GM23338 (cell line): Measurements from ENCODE around the gene ZBTB1. TPM values are rescaled to one million over a fixed set of nuclear protein-coding genes. Genes with fewer than 3 reads are reported as not detected.

Source experiments
- ATAC-seq: fragments of 200-7000 bp; cut with Tn5 transposase; 3 replicates; pipeline ENCODE4 v1.9.1; 2020
- DNase-seq: peaks from one replicate; pipeline ENCODE4 v3.0.0-alpha.2; 2015; ENCODE audit warnings: low spot score
- H2AFZ ChIP-seq: fragments of 200-600 bp; sonication (generic); 2 replicates; pipeline ENCODE4 v1.8.0; 2016; ENCODE audit warnings: antibody characterized with exemption, mild to moderate bottlenecking, moderate library complexity
- H3F3A ChIP-seq: fragments of 200-600 bp; sonication (generic); replicated peaks from 2 replicates; pipeline ENCODE4 v1.8.0; 2017; ENCODE audit warnings: antibody characterized with exemption, mixed run types, low read depth
- H3K27ac ChIP-seq: fragments of 200-600 bp; sonication (generic); 2 replicates; pipeline ENCODE4 v1.6.1; 2016; ENCODE audit warnings: low read depth
- H3K27me3 ChIP-seq: fragments of 200-600 bp; sonication (generic); 2 replicates; pipeline ENCODE4 v1.8.0; 2016; ENCODE audit warnings: mild to moderate bottlenecking, mixed run types, moderate library complexity; ENCODE audit not compliant: insufficient read depth
- H3K36me3 ChIP-seq: fragments of 200-600 bp; sonication (generic); 2 replicates; pipeline ENCODE4 v1.8.0; 2016; ENCODE audit warnings: mild to moderate bottlenecking; ENCODE audit not compliant: insufficient read depth
- H3K4me1 ChIP-seq: fragments of 200-600 bp; sonication (generic); 2 replicates; pipeline ENCODE4 v1.8.0; 2016; ENCODE audit warnings: mild to moderate bottlenecking, moderate library complexity; ENCODE audit not compliant: insufficient read depth
- H3K4me2 ChIP-seq: fragments of 200-600 bp; sonication (generic); 2 replicates; pipeline ENCODE4 v1.7.1; 2017; ENCODE audit warnings: mixed run types
- H3K4me3 ChIP-seq: fragments of 200-600 bp; sonication (generic); 2 replicates; pipeline ENCODE4 v1.6.1; 2016; ENCODE audit warnings: mixed run types
- H3K79me2 ChIP-seq: fragments of 200-600 bp; sonication (generic); replicated peaks from 2 replicates; pipeline ENCODE4 v1.8.0; 2017; ENCODE audit warnings: mild to moderate bottlenecking; ENCODE audit not compliant: insufficient read depth
- H3K9me2 ChIP-seq: fragments of 200-600 bp; sonication (generic); 2 replicates; pipeline ENCODE4 v1.8.0; 2017; ENCODE audit not compliant: insufficient read depth
- H4K20me1 ChIP-seq: fragments of 200-600 bp; sonication (generic); replicated peaks from 2 replicates; pipeline ENCODE4 v1.8.0; 2017; ENCODE audit warnings: mild to moderate bottlenecking; ENCODE audit not compliant: insufficient read depth
- H3K27ac Mint-ChIP-seq: 2 replicates; pipeline ENCODE4 v1.8.0; 2020; ENCODE audit warnings: inconsistent platforms, mild to moderate bottlenecking, moderate library complexity, mixed read lengths
- H3K27me3 Mint-ChIP-seq: 3 replicates; pipeline ENCODE4 v1.8.0; 2022; ENCODE audit warnings: low read depth, mild to moderate bottlenecking, moderate library complexity, mixed read lengths, inconsistent platforms; ENCODE audit not compliant: insufficient read depth, poor library complexity
- H3K36me3 Mint-ChIP-seq: 3 replicates; pipeline ENCODE4 v1.8.0; 2021; ENCODE audit warnings: low read depth, mild to moderate bottlenecking, inconsistent platforms, moderate library complexity, mixed read lengths
- H3K4me1 Mint-ChIP-seq: 3 replicates; pipeline ENCODE4 v1.8.0; 2020; ENCODE audit warnings: mild to moderate bottlenecking, inconsistent platforms, mixed read lengths
- H3K4me3 Mint-ChIP-seq: 3 replicates; pipeline ENCODE4 v1.8.0; 2021; ENCODE audit warnings: moderate library complexity, mild to moderate bottlenecking, inconsistent platforms, mixed read lengths
- H3K9me3 Mint-ChIP-seq: 3 replicates; pipeline ENCODE4 v1.8.0; 2020; ENCODE audit warnings: moderate library complexity, mild to moderate bottlenecking, inconsistent platforms, mixed read lengths
- CREB1 ChIP-seq: fragments of 250-450 bp; sonication (Bioruptor Pico); IDR thresholded peaks from 2 replicates; pipeline ENCODE4 v1.5.0; 2020; ENCODE audit warnings: low read depth, mild to moderate bottlenecking, moderate library complexity
- CTCF ChIP-seq, 2 experiments: fragments of 200-600 bp in 1 of 2; sonication (generic) in 1 of 2; conservative IDR thresholded peaks; 2 replicates each; pipeline versions ENCODE4 v1.5.1 to v1.6.1; 2016 to 2017; ENCODE audit warnings: antibody characterized with exemption in 2 of 2, low read depth in 2 of 2, mild to moderate bottlenecking in 2 of 2, moderate library complexity in 1 of 2
- ETS1 ChIP-seq: IDR thresholded peaks from 2 replicates; pipeline ENCODE4 v1.6.1; 2016; ENCODE audit warnings: antibody characterized with exemption
- EZH2 ChIP-seq: fragments of 200-600 bp; sonication (generic); IDR thresholded peaks from one replicate; pipeline ENCODE4 v1.8.0; 2017; ENCODE audit warnings: antibody characterized with exemption, mild to moderate bottlenecking, low read depth; ENCODE audit not compliant: unreplicated experiment
- EZH2phosphoT487 ChIP-seq: fragments of 200-600 bp; sonication (generic); IDR thresholded peaks from one replicate; pipeline ENCODE4 v1.8.1; 2018; ENCODE audit warnings: antibody characterized with exemption; ENCODE audit not compliant: unreplicated experiment
- JUNB ChIP-seq: IDR thresholded peaks from one replicate; pipeline ENCODE4 v1.6.1; 2016; ENCODE audit warnings: antibody characterized with exemption; ENCODE audit not compliant: unreplicated experiment
- NANOG ChIP-seq: IDR thresholded peaks from 2 replicates; pipeline ENCODE4 v1.6.1; 2016; ENCODE audit warnings: antibody characterized with exemption, borderline replicate concordance
- POLR2AphosphoS5 ChIP-seq: IDR thresholded peaks from 2 replicates; pipeline ENCODE4 v1.6.1; 2016; ENCODE audit warnings: antibody characterized with exemption, low read depth
- REST ChIP-seq: IDR thresholded peaks from one replicate; pipeline ENCODE4 v1.6.1; 2018; ENCODE audit warnings: antibody characterized with exemption; ENCODE audit not compliant: unreplicated experiment
- STAT1 ChIP-seq: IDR thresholded peaks from one replicate; pipeline ENCODE4 v1.6.1; 2016; ENCODE audit warnings: antibody characterized with exemption; ENCODE audit not compliant: unreplicated experiment
- ZNF114 ChIP-seq: fragments of 250-450 bp; sonication (Bioruptor Pico); IDR thresholded peaks from 2 replicates; pipeline ENCODE4 v1.5.0; 2020; ENCODE audit warnings: mild to moderate bottlenecking, moderate library complexity
- ZNF462 ChIP-seq: fragments of 250-450 bp; sonication (Bioruptor Pico); IDR thresholded peaks from 2 replicates; pipeline ENCODE4 v1.5.0; 2020; ENCODE audit warnings: mild to moderate bottlenecking, moderate library complexity
- polyA plus RNA-seq: library from polyadenylated mRNA; unstranded; fragments of >200 nt; fragmentation: Nextera tagmentation; extraction: Ambion mirVana; gene quantifications from 2 replicates; pipeline ENCODE4 v1.2.1, GENCODE V29; 2016
- total RNA-seq: library from RNA; depleted of rRNA; stranded (reverse); fragments of >200 nt; shearing (Covaris generic); gene quantifications from 2 replicates; pipeline ENCODE4 v1.2.3, GENCODE V29; 2014

The ZBTB1 gene
- total and polyA plus RNA-seq, 2 experiments from 2014 or later = 11.2 to 33.0 TPM

GRCh38 chr14:64459405-64460136 lies 45.0 kb upstream of the ZBTB1 start (continued):
- TF ChIP-seq ZNF462 (CRISPR knock-in tag) = no peak

GRCh38 chr14:64461221-64461620 lies 43.3 kb upstream of the ZBTB1 start:
- Mint-ChIP-seq H3K27me3 (peaks cover 5% of the 10 kb centered on the region), H3K4me1 (peaks cover 9% of the 10 kb centered on the region; the same call in 2 of the 3 replicates), H3K36me3 (peaks cover 45% of the 10 kb centered on the region), H3K4me3 (no peak overlapping the region), H3K27ac (no peak overlapping the region), H3K9me3 (no peaks in the 10 kb centered on the region)
- H3F3A ChIP-seq = peaks cover 33% of the 10 kb centered on the region
- no peak overlapping the region for H3K27ac ChIP-seq
- peaks cover 33% of the 10 kb centered on the region for H3K36me3 ChIP-seq
- no peak for DNase-seq
- ATAC-seq = no peak
- no peak overlapping the region for H3K4me2 ChIP-seq
- 0 out of 2 replicates have a peak, but pooled peaks cover 4% of the 10 kb centered on the region for H3K4me1 ChIP-seq
- no peak overlapping the region for H3K4me3 ChIP-seq
- no peaks in the 10 kb centered on the region for H3K79me2 ChIP-seq
- peaks cover 5% of the 10 kb centered on the region; the same call in 1 of the 2 replicates for H4K20me1 ChIP-seq
- no peak for TF ChIP-seq ETS1
- TF ChIP-seq EZH2 = no peak
- TF ChIP-seq CREB1 (CRISPR knock-in tag) = no peak
- TF ChIP-seq EZH2phosphoT487 = no peak
- no peak for TF ChIP-seq POLR2AphosphoS5
- no peak for TF ChIP-seq JUNB
- TF ChIP-seq NANOG = no peak
- TF ChIP-seq STAT1 = no peak
- no peak for TF ChIP-seq ZNF114
- no peak for TF ChIP-seq REST
- TF ChIP-seq CTCF (conservative IDR thresholded peaks at IDR 0.05; ENCODE audit: low read depth in 2 of 2) = no peak
- peaks cover 1% of the 10 kb centered on the region; the same call in 1 of the 2 replicates for H3K27me3 ChIP-seq
- H2AFZ ChIP-seq = no peak overlapping the region
- no peaks in the 10 kb centered on the region for H3K9me2 ChIP-seq
